ENCODE results near the gene KLRC3. TPM values are rescaled to one million over a fixed set of nuclear protein-coding genes. Genes with fewer than 3 reads are reported as not detected.
"Not testable (repeated sequence)": the region's sequence is repeated elsewhere in the genome, so short reads cannot be mapped to it uniquely, and the experiment has no call there.

KLRC3 gene
- total and polyA plus RNA-seq, 2 donors from 2014 or later: 0.72 TPM; not detected in 1

DNA sequence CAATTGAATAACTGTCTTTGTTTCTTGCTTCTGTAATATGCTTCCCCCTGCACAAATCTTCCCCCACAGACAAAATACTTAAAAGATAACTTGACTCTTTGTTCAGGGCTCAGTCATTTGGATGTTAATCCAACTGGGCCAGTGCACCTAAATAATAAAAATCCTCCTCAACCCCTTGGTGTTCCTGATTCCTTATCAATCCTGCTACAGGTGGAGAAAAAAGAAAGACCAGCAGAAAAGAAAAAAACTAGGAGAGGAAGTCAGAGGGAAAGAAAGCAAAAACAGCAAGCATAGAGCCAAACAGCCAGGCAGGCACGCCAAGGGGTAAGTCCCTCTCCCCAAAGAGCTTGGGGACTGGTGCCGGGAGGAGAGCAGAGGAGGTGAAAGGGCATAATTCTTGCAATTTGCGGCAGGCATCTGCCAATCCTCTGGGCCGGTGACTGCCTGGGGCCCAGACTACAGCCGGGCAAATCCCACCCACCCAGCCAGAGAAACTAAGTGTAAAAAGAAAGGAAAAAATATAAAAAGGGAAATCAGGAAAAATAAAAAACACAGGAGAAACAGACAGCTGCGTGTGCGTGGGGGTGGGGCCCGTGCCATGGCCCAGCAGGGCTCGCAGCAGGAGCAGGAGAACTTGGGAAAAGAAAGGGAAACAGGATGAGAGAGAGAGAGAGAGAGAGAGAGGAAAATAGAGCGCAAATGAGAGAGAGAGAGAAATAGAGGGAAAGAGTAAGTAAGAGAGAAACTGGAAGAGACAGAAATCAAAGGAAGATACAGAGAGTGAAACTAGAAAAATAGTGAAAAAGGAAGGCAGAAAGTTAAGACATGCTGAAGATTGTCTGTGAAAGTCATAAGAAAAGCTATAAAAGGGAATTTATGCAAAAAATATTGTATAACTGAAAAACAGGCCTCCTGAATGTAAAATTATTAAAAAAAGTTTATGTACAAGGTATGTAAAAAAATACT, 51.9 kb downstream of the KLRC3 start:
- H3K9me3 ChIP-seq (ENCODE audit: control insufficient read depth in 2 of 3, insufficient read depth in 1 of 3, low read length in 3 of 3): no peaks in the 10 kb centered on the region
- TF ChIP-seq, protein P1, sequence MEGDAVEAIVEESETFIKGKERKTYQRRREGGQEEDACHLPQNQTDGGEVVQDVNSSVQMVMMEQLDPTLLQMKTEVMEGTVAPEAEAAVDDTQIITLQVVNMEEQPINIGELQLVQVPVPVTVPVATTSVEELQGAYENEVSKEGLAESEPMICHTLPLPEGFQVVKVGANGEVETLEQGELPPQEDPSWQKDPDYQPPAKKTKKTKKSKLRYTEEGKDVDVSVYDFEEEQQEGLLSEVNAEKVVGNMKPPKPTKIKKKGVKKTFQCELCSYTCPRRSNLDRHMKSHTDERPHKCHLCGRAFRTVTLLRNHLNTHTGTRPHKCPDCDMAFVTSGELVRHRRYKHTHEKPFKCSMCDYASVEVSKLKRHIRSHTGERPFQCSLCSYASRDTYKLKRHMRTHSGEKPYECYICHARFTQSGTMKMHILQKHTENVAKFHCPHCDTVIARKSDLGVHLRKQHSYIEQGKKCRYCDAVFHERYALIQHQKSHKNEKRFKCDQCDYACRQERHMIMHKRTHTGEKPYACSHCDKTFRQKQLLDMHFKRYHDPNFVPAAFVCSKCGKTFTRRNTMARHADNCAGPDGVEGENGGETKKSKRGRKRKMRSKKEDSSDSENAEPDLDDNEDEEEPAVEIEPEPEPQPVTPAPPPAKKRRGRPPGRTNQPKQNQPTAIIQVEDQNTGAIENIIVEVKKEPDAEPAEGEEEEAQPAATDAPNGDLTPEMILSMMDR (IDR thresholded peaks at IDR 0.05; ENCODE audit: borderline replicate concordance, extremely low read depth, insufficient read depth): no peak
- H3K4me3 ChIP-seq (ENCODE audit: low read length in 3 of 3): peak overlapping the region in 1 of 3 donors; percentile 14
- H3K9ac ChIP-seq (ENCODE audit: low read length in 3 of 3): no peak overlapping the region
- no peaks in the 10 kb centered on the region for H3K27me3 ChIP-seq (ENCODE audit: control insufficient read depth, insufficient read depth, low read length)
- H3K27ac ChIP-seq (ENCODE audit: low read depth in 2 of 2, low read length in 2 of 2): no peak overlapping the region
- intact Hi-C loops (cut with DNase I): no loop called here
- peaks cover 5 to 13% (median 9%) of the 10 kb centered on the region in 3 donors for H3K4me1 ChIP-seq (ENCODE audit: control insufficient read depth in 2 of 3, insufficient read depth in 2 of 3, low read depth in 1 of 3, low read length in 3 of 3)
- DNase-seq (peak in 1 of 5 donors; percentile 29), FAIRE-seq (no peak)
- no peaks in the 10 kb centered on the region for H3K36me3 ChIP-seq (ENCODE audit: control insufficient read depth in 2 of 3, insufficient read depth in 3 of 3, low read length in 3 of 3)

DNA sequence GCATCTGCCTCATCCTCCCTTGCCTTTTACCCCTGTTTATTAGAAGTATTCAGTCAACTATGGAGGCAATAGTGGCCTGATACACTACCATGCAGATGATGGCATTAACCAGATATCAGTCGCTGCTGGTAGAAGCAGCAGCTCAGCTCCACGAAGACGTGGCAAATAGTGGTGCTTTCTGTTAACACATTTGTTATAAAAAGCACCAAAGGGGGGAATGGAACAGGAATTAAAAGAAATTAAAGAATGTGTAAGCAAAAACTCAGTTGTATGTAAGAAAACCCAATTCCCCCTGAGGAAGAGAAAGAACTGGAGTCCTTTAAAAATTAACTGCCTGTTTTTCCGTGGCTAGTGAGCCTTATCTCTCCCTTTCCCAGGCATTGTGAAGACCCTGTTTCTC, 52.7 kb downstream of the KLRC3 start:
- H3K9ac ChIP-seq (ENCODE audit: low read length in 3 of 3); H3K36me3 ChIP-seq (ENCODE audit: control insufficient read depth in 2 of 3, insufficient read depth in 3 of 3, low read length in 3 of 3); H3K9me3 ChIP-seq (ENCODE audit: control insufficient read depth in 2 of 3, insufficient read depth in 1 of 3, low read length in 3 of 3); H3K4me3 ChIP-seq (ENCODE audit: low read length in 3 of 3); FAIRE-seq; H3K27ac ChIP-seq (ENCODE audit: low read depth in 2 of 2, low read length in 2 of 2); H3K27me3 ChIP-seq (ENCODE audit: control insufficient read depth, insufficient read depth, low read length); intact Hi-C loops (cut with DNase I); DNase-seq: not testable (repeated sequence)
- H3K4me1 ChIP-seq (ENCODE audit: control insufficient read depth in 2 of 3, insufficient read depth in 2 of 3, low read depth in 1 of 3, low read length in 3 of 3): peaks cover 5 to 13% (median 13%) of the 10 kb centered on the region in 3 donors

DNA sequence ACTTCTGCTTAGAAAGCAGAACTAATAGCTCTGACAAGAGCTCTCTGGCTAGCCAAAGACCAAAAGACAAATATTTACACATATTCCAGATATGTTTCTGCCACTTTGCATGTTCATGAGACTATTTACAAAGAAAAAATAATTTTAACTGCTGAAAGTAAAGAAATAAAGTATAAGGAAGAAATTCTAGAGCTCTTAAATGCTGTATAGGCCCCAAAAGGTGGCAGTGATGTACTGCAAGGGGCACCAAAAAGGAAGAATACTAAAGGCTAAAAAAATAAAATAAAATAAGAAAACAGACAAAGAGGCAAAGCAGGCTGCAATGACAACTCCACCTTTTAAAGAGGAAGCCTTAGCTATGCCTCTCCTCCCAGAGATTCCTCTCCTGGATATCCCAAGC, 53.5 kb downstream of the KLRC3 start:
- DNase-seq: peak in 2 of 5 donors; percentile 45 to 68
- no peaks in the 10 kb centered on the region for H3K27me3 ChIP-seq (ENCODE audit: control insufficient read depth, insufficient read depth, low read length)
- peaks cover 5 to 16% (median 14%) of the 10 kb centered on the region in 3 donors for H3K4me1 ChIP-seq (ENCODE audit: control insufficient read depth in 2 of 3, insufficient read depth in 2 of 3, low read depth in 1 of 3, low read length in 3 of 3)
- intact Hi-C loops (cut with DNase I): no loop called here
- FAIRE-seq: no peak
- H3K9ac ChIP-seq (ENCODE audit: low read length in 3 of 3): no peak overlapping the region
- peak overlapping the region in 1 of 2 donors; percentile 99 for H3K27ac ChIP-seq (ENCODE audit: low read depth in 2 of 2, low read length in 2 of 2)
- TF ChIP-seq, protein P1 (IDR thresholded peaks at IDR 0.05; ENCODE audit: borderline replicate concordance, extremely low read depth, insufficient read depth): no peak
- no peak overlapping the region for H3K4me3 ChIP-seq (ENCODE audit: low read length in 3 of 3)
- H3K36me3 ChIP-seq (ENCODE audit: control insufficient read depth in 2 of 3, insufficient read depth in 3 of 3, low read length in 3 of 3): no peaks in the 10 kb centered on the region
- no peaks in the 10 kb centered on the region for H3K9me3 ChIP-seq (ENCODE audit: control insufficient read depth in 2 of 3, insufficient read depth in 1 of 3, low read length in 3 of 3)

DNA sequence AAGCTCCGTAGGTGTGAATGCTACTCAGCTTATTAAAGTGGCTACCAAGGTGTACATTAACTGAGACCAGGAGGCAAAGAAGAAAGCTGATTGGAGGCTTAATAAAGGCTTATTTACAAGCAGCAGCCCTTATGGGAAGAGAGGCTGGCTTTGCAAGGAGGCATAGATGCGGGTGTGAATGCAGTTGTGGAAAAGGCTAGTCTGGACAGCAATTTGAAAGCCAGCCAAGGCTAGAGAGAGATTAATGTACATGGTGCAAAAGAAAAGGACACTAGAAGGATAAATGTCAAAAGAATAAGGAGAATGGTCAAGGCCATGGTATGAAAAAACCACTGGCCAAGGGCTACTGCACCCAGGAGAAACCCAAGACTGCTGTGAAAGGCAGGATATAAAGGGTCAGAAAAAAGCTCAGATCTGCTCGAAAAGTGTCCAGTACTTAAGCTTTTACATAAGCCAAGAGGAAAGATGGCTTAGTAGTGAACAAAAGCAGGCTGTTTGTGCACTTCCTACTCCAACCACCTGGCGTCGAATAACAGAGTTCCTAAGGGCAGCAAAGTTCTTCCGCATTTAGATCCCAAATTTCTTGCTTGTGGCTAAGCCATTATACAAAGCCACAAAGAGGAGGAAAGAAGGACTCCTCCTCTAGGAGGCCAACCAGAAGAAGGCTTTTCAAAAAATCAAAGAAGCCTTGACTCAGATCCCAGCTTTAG, 54.5 kb downstream of the KLRC3 start:
- Histone ChIP-seq H3K9ac (ENCODE audit: low read length in 3 of 3) (peak overlapping the region; percentile 32 to 99 (median 94)), H3K4me3 (ENCODE audit: low read length in 3 of 3) (peak overlapping the region; percentile 91 to 95 (median 95)), H3K9me3 (ENCODE audit: control insufficient read depth in 2 of 3, insufficient read depth in 1 of 3, low read length in 3 of 3) (no peaks in the 10 kb centered on the region), H3K27ac (ENCODE audit: low read depth in 2 of 2, low read length in 2 of 2) (peak overlapping the region; percentile 97 to 99), H3K27me3 (ENCODE audit: control insufficient read depth, insufficient read depth, low read length) (no peaks in the 10 kb centered on the region), H3K36me3 (ENCODE audit: control insufficient read depth in 2 of 3, insufficient read depth in 3 of 3, low read length in 3 of 3) (no peaks in the 10 kb centered on the region), H3K4me1 (ENCODE audit: control insufficient read depth in 2 of 3, insufficient read depth in 2 of 3, low read depth in 1 of 3, low read length in 3 of 3) (peaks cover 5 to 18% (median 16%) of the 10 kb centered on the region in 3 donors)
- intact Hi-C loops (cut with DNase I): no loop called here
- TF ChIP-seq, protein P1 (IDR thresholded peaks at IDR 0.05; ENCODE audit: borderline replicate concordance, extremely low read depth, insufficient read depth): no peak
- DNase-seq (peak in 3 of 5 donors; percentile 38 to 48 (median 39)), FAIRE-seq (no peak)

Data from kidney (tissue), 14 donors.